GM23248 (cell line): ENCODE measurements around the gene PTPRT. TPM values are rescaled to one million over a fixed set of nuclear protein-coding genes. Genes with fewer than 3 reads are reported as not detected.

Source experiments
- DNase-seq: peaks from one replicate; pipeline ENCODE4 v3.0.0-alpha.2; 2015
- H2AFZ ChIP-seq: fragments of 200-600 bp; sonication (generic); 2 replicates; pipeline ENCODE4 v1.6.1; 2016; ENCODE audit warnings: antibody characterized with exemption
- H3F3A ChIP-seq: fragments of 200-600 bp; sonication (generic); 2 replicates; pipeline ENCODE4 v1.6.1; 2016; ENCODE audit warnings: mild to moderate bottlenecking, antibody characterized with exemption, mixed run types; ENCODE audit not compliant: insufficient read depth
- H3K27ac ChIP-seq: fragments of 200-600 bp; sonication (generic); 2 replicates; pipeline ENCODE4 v1.5.1; 2016; ENCODE audit warnings: mild to moderate bottlenecking
- H3K27me3 ChIP-seq: fragments of 200-600 bp; sonication (generic); replicated peaks from 2 replicates; pipeline ENCODE4 v1.6.1; 2016; ENCODE audit warnings: mild to moderate bottlenecking; ENCODE audit not compliant: insufficient read depth
- H3K36me3 ChIP-seq: fragments of 200-600 bp; sonication (generic); 2 replicates; pipeline ENCODE4 v1.6.1; 2016; ENCODE audit warnings: low read depth, mild to moderate bottlenecking
- H3K4me1 ChIP-seq: fragments of 200-600 bp; sonication (generic); 2 replicates; pipeline ENCODE4 v1.6.1; 2016; ENCODE audit warnings: mild to moderate bottlenecking; ENCODE audit not compliant: insufficient read depth
- H3K4me2 ChIP-seq: fragments of 200-600 bp; sonication (generic); one replicate; pipeline ENCODE4 v1.6.1; 2016; ENCODE audit warnings: mild to moderate bottlenecking; ENCODE audit not compliant: unreplicated experiment
- H3K4me3 ChIP-seq: fragments of 200-600 bp; sonication (generic); 2 replicates; pipeline ENCODE4 v1.5.1; 2016; ENCODE audit warnings: mild to moderate bottlenecking
- H3K79me2 ChIP-seq: fragments of 200-600 bp; sonication (generic); 2 replicates; pipeline ENCODE4 v1.6.1; 2016; ENCODE audit warnings: mild to moderate bottlenecking; ENCODE audit not compliant: insufficient read depth
- H3K9ac ChIP-seq: fragments of 200-600 bp; sonication (generic); 2 replicates; pipeline ENCODE4 v1.6.1; 2016; ENCODE audit warnings: mild to moderate bottlenecking
- H3K9me2 ChIP-seq: fragments of 200-600 bp; sonication (generic); 2 replicates; pipeline ENCODE4 v1.6.1; 2016; ENCODE audit warnings: mixed run types, mild to moderate bottlenecking, moderate library complexity; ENCODE audit not compliant: insufficient read depth
- H3K9me3 ChIP-seq: fragments of 200-600 bp; sonication (generic); one replicate; pipeline ENCODE4 v1.6.1; 2017; ENCODE audit warnings: low read depth
- H4K20me1 ChIP-seq: fragments of 200-600 bp; sonication (generic); 2 replicates; pipeline ENCODE4 v1.6.0; 2016; ENCODE audit not compliant: insufficient read depth
- EZH2 ChIP-seq: fragments of 200-600 bp; sonication (generic); IDR thresholded peaks from 2 replicates; pipeline ENCODE4 v1.6.1; 2018; ENCODE audit warnings: antibody characterized with exemption, mild to moderate bottlenecking; ENCODE audit not compliant: insufficient read depth, poor library complexity, severe bottlenecking
- EZH2phosphoT487 ChIP-seq: fragments of 200-600 bp; sonication (generic); IDR thresholded peaks from 2 replicates; pipeline ENCODE4 v1.6.1; 2018; ENCODE audit warnings: antibody characterized with exemption, moderate library complexity, mild to moderate bottlenecking, low read depth; ENCODE audit not compliant: insufficient read depth
- WGBS, 2 experiments: methylation state at CpG; one replicate each; pipeline ENCODE4 v1.1.6; 2015 to 2017; ENCODE audit warnings: low lambda C conversion rate in 2 of 2, low coverage in 1 of 2; ENCODE audit errors: missing lambda C conversion rate in 2 of 2; 5-methylcytosine and 5-hydroxymethylcytosine counted together
- in situ Hi-C: fragments of 300-500 bp; cut with MboI; formaldehyde crosslinking; loops from 2 replicates; pipeline ENCODE4 v1.15.0; 2020
- polyA plus RNA-seq: library from polyadenylated mRNA; unstranded; fragments of >200 nt; fragmentation: Nextera tagmentation; extraction: Ambion mirVana; gene quantifications from 2 replicates; pipeline ENCODE4 v1.2.1, GENCODE V29; 2016
- total RNA-seq: library from RNA; depleted of rRNA; stranded (reverse); fragments of >200 nt; shearing (Covaris generic); gene quantifications from 2 replicates; pipeline ENCODE4 v1.2.3, GENCODE V29; 2014

Gene PTPRT
- total and polyA plus RNA-seq, 2 experiments from 2014 or later = not detected

GRCh38 chr20:42482808-42483207, 706.9 kb downstream of the PTPRT start:
- H3K9ac ChIP-seq = no peak overlapping the region
- in situ Hi-C loops = no loop called here
- TF ChIP-seq EZH2phosphoT487 (no peak), EZH2 (no peak)

GRCh38 chr20:42475773-42476172, 713.9 kb downstream of the PTPRT start:
- H3K4me2 ChIP-seq = no peak overlapping the region
- DNase-seq = no peak
- H2AFZ ChIP-seq = no peak overlapping the region
- WGBS, 2 experiments = 58 to 62% methylated on average over 7 of the region's 7 CpGs
- no peaks in the 10 kb centered on the region for H4K20me1 ChIP-seq
- H3K79me2 ChIP-seq = no peaks in the 10 kb centered on the region
- in situ Hi-C loops = no loop called here
- H3K9me3 ChIP-seq = no peaks in the 10 kb centered on the region
- no peaks in the 10 kb centered on the region for H3F3A ChIP-seq
- no peak overlapping the region for H3K4me3 ChIP-seq
- H3K27ac ChIP-seq = no peak overlapping the region
- H3K9me2 ChIP-seq = no peaks in the 10 kb centered on the region
- no peak overlapping the region for H3K9ac ChIP-seq
- no peaks in the 10 kb centered on the region for H3K4me1 ChIP-seq
- H3K27me3 ChIP-seq = no peaks in the 10 kb centered on the region
- H3K36me3 ChIP-seq = no peaks in the 10 kb centered on the region
- no peak for TF ChIP-seq EZH2
- no peak for TF ChIP-seq EZH2phosphoT487

More at GRCh38 chr20:42482808-42483207, 706.9 kb downstream of the PTPRT start:
- Histone ChIP-seq H3K27ac (no peak overlapping the region), H3K4me3 (no peak overlapping the region), H3K36me3 (no peaks in the 10 kb centered on the region), H3K9me3 (no peaks in the 10 kb centered on the region), H3K4me1 (no peaks in the 10 kb centered on the region), H3K27me3 (no peaks in the 10 kb centered on the region), H4K20me1 (no peaks in the 10 kb centered on the region), H3K79me2 (no peaks in the 10 kb centered on the region), H2AFZ (no peak overlapping the region), H3K9me2 (no peaks in the 10 kb centered on the region), H3F3A (no peaks in the 10 kb centered on the region), H3K4me2 (no peak overlapping the region)
- DNase-seq = no peak
- 25 to 43% methylated on average over 3 of the region's 3 CpGs for WGBS, 2 experiments

GRCh38 chr20:42474646-42475045, 715.1 kb downstream of the PTPRT start:
- TF ChIP-seq EZH2 = no peak
- TF ChIP-seq EZH2phosphoT487 = no peak
- Histone ChIP-seq H2AFZ (no peak overlapping the region), H3K9me2 (no peaks in the 10 kb centered on the region), H3F3A (no peaks in the 10 kb centered on the region), H4K20me1 (no peaks in the 10 kb centered on the region), H3K4me2 (no peak overlapping the region), H3K27me3 (no peaks in the 10 kb centered on the region), H3K27ac (no peak overlapping the region), H3K36me3 (no peaks in the 10 kb centered on the region), H3K4me3 (no peak overlapping the region), H3K9me3 (no peaks in the 10 kb centered on the region), H3K4me1 (no peaks in the 10 kb centered on the region), H3K9ac (no peak overlapping the region), H3K79me2 (no peaks in the 10 kb centered on the region)
- in situ Hi-C loops = no loop called here
- no peak for DNase-seq
- 59 to 60% methylated on average over 6 of the region's 6 CpGs for WGBS, 2 experiments

- WGBS, 2 experiments = 61 to 68% methylated on average over 19 of the region's 19 CpGs
- H3K9me3 ChIP-seq = no peaks in the 10 kb centered on the region
- no peak for DNase-seq
Observed at GRCh38 chr20:42472198-42472597, 717.5 kb downstream of the PTPRT start.

GRCh38 chr20:42461965-42462593, 727.6 kb downstream of the PTPRT start:
- Histone ChIP-seq H3K9me3 (no peaks in the 10 kb centered on the region), H2AFZ (no peak overlapping the region), H3K36me3 (no peaks in the 10 kb centered on the region), H3K9me2 (no peaks in the 10 kb centered on the region), H3F3A (no peaks in the 10 kb centered on the region), H3K9ac (no peak overlapping the region), H3K4me2 (no peak overlapping the region), H3K4me3 (no peak overlapping the region), H3K4me1 (no peaks in the 10 kb centered on the region), H3K79me2 (no peaks in the 10 kb centered on the region), H3K27me3 (no peaks in the 10 kb centered on the region), H4K20me1 (no peaks in the 10 kb centered on the region), H3K27ac (no peak overlapping the region)
- no peak for DNase-seq
- TF ChIP-seq EZH2phosphoT487 (no peak), EZH2 (no peak)
- in situ Hi-C loops = no loop called here
- 35 to 38% methylated on average over 2 of the region's 2 CpGs for WGBS, 2 experiments

More at GRCh38 chr20:42472198-42472597, 717.5 kb downstream of the PTPRT start:
- Histone ChIP-seq H3K36me3 (no peaks in the 10 kb centered on the region), H3K79me2 (no peaks in the 10 kb centered on the region), H3K4me1 (no peaks in the 10 kb centered on the region), H3K27me3 (no peaks in the 10 kb centered on the region), H3K4me3 (no peak overlapping the region), H3K4me2 (no peak overlapping the region), H4K20me1 (no peaks in the 10 kb centered on the region), H3K27ac (no peak overlapping the region), H3F3A (no peaks in the 10 kb centered on the region), H3K9me2 (no peaks in the 10 kb centered on the region), H3K9ac (no peak overlapping the region), H2AFZ (no peak overlapping the region)
- TF ChIP-seq EZH2 (no peak), EZH2phosphoT487 (no peak)
- in situ Hi-C loops = no loop called here
